ENCODE measurements around the gene MUC6. TPM values are rescaled to one million over a fixed set of nuclear protein-coding genes. Genes with fewer than 3 reads are reported as not detected.

The MUC6 gene
- total RNA-seq, 4 donors from 2014 or later = not detected

- Histone ChIP-seq H3K27me3 (no peaks in the 10 kb centered on the region), H3K9me3 (no peaks in the 10 kb centered on the region), H3K4me3 (no peak overlapping the region), H3K27ac (no peak overlapping the region), H3K4me1 (peaks cover 6 to 8% of the 10 kb centered on the region in 2 donors), H3K36me3 (no peaks in the 10 kb centered on the region)
- in situ Hi-C loops (cut with MboI; ENCODE audit: low sequenced_read_pairs in 4 of 4) = no loop called here
- no peak for TF ChIP-seq POLR2A (IDR thresholded peaks at IDR 0.05)
- TF ChIP-seq, protein P1, sequence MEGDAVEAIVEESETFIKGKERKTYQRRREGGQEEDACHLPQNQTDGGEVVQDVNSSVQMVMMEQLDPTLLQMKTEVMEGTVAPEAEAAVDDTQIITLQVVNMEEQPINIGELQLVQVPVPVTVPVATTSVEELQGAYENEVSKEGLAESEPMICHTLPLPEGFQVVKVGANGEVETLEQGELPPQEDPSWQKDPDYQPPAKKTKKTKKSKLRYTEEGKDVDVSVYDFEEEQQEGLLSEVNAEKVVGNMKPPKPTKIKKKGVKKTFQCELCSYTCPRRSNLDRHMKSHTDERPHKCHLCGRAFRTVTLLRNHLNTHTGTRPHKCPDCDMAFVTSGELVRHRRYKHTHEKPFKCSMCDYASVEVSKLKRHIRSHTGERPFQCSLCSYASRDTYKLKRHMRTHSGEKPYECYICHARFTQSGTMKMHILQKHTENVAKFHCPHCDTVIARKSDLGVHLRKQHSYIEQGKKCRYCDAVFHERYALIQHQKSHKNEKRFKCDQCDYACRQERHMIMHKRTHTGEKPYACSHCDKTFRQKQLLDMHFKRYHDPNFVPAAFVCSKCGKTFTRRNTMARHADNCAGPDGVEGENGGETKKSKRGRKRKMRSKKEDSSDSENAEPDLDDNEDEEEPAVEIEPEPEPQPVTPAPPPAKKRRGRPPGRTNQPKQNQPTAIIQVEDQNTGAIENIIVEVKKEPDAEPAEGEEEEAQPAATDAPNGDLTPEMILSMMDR (IDR thresholded peaks at IDR 0.05 in 4 of 5, conservative IDR thresholded peaks at IDR 0.05 in 1 of 5) = no peak
- intact Hi-C loops (cut with DNase I; ENCODE audit: low total_unique reads) = no loop called here
- no peak for DNase-seq
- no peak for ATAC-seq
Observed at GRCh38 chr11:1075341-1075911, 38.9 kb upstream of the MUC6 start.

- Histone ChIP-seq H3K9me3 (no peaks in the 10 kb centered on the region), H3K4me1 (peaks cover 6 to 8% of the 10 kb centered on the region in 2 donors), H3K27me3 (no peaks in the 10 kb centered on the region), H3K27ac (no peak within 1 kb of the TSS), H3K4me3 (no peak within 1 kb of the TSS), H3K36me3 (no peaks in the 10 kb centered on the region)
- in situ Hi-C loops (cut with MboI; ENCODE audit: low sequenced_read_pairs in 4 of 4) = no loop called here
- no peak for DNase-seq
- no peak for ATAC-seq
- intact Hi-C loops (cut with DNase I; ENCODE audit: low total_unique reads) = no loop called here
- TF ChIP-seq POLR2A (IDR thresholded peaks at IDR 0.05) = no peak
- TF ChIP-seq, protein P1 (IDR thresholded peaks at IDR 0.05 in 4 of 5, conservative IDR thresholded peaks at IDR 0.05 in 1 of 5) = no peak
Observed at GRCh38 chr11:1074244-1075221, 38.0 kb upstream of the MUC6 start, which contains the start of gene MUC2. Gene MUC2 (plus strand): TSS chr11:1074874.

DNA sequence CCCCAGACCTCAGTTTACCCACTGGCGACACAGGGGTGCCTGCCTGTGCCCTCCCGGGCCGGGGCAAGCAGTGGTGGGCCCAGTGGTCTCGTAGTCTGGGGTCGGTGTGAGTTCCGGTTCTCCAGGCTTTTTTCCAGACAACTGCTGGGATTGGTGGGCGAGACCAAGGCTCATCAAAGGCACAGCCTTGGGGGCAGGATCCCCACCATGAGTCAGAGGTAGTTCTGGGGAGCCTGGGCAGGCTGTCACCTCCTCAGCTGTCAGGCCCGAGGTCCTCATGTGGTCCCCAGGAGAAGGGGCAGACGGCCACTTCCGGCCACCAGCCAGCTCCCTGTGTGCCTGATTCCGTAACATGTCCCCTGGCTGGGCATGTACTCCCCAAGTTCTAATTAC, 37.3 kb upstream of the MUC6 start:
- Histone ChIP-seq H3K27ac (no peak overlapping the region), H3K4me3 (no peak overlapping the region), H3K27me3 (no peaks in the 10 kb centered on the region), H3K9me3 (no peaks in the 10 kb centered on the region), H3K4me1 (peaks cover 6 to 8% of the 10 kb centered on the region in 2 donors), H3K36me3 (no peaks in the 10 kb centered on the region)
- intact Hi-C loops (cut with DNase I; ENCODE audit: low total_unique reads) = no loop called here
- in situ Hi-C loops (cut with MboI; ENCODE audit: low sequenced_read_pairs in 4 of 4) = no loop called here
- DNase-seq = no peak
- TF ChIP-seq, protein P1 (IDR thresholded peaks at IDR 0.05 in 4 of 5, conservative IDR thresholded peaks at IDR 0.05 in 1 of 5) = no peak
- no peak for TF ChIP-seq POLR2A (IDR thresholded peaks at IDR 0.05)
- no peak for ATAC-seq

- H3K36me3 ChIP-seq = no peaks in the 10 kb centered on the region
- ATAC-seq = peak in 1 of 2 donors; percentile 51
- in situ Hi-C loops (cut with MboI; ENCODE audit: low sequenced_read_pairs in 4 of 4) = no loop called here
- no peaks in the 10 kb centered on the region for H3K27me3 ChIP-seq
- H3K4me3 ChIP-seq = no peak overlapping the region
- peaks cover 6 to 8% of the 10 kb centered on the region in 2 donors for H3K4me1 ChIP-seq
- H3K27ac ChIP-seq = no peak overlapping the region
- TF ChIP-seq POLR2A (IDR thresholded peaks at IDR 0.05) = no peak
- TF ChIP-seq, protein P1 (IDR thresholded peaks at IDR 0.05 in 4 of 5, conservative IDR thresholded peaks at IDR 0.05 in 1 of 5) = no peak
- peak in 1 of 2 donors; percentile 36 for DNase-seq
- no peaks in the 10 kb centered on the region for H3K9me3 ChIP-seq
- intact Hi-C loops (cut with DNase I; ENCODE audit: low total_unique reads) = no loop called here
Observed at GRCh38 chr11:1073261-1073724, 36.8 kb upstream of the MUC6 start.
